Stimulated activated CD4-positive, alpha-beta T cell treated with anti-CD3 and anti-CD28 coated beads, Interleukin-4, amount 100 ng/mL, for 4 hours (primary cell): ENCODE measurements around the gene LCOR.

Experiments used
- DNase-seq, 2 experiments: peaks; one replicate each; pipeline ENCODE4 v3.0.0-alpha.2; 2020

The LCOR gene

GRCh38 chr10:96947036-96947435 is 114.9 kb downstream of the LCOR start:
- no peak for DNase-seq

- no peak for DNase-seq
Measured at GRCh38 chr10:96949039-96949683, 117.1 kb downstream of the LCOR start.

- no peak for DNase-seq
Measured at GRCh38 chr10:96951954-96952353, 119.9 kb downstream of the LCOR start.

DNA sequence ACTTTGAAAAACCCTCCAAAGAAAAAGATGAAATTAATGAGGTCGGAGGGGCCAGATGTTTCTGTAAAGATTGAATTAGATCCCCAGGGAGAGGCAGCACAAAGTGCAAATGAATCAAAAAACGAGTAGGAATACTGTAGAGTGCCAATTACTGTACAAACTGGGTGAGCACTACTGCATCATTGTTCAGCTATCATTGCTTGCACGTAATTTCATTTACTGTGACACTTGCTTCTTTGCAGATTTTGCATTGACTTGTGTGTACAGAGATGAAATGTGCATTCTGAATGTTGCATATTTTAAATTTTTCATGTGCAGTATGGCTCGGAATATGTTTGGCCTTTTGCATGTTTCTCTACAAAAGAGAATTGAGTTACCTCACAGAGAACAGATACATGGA is 123.7 kb downstream of the LCOR start:
- DNase-seq, result no peak

DNA sequence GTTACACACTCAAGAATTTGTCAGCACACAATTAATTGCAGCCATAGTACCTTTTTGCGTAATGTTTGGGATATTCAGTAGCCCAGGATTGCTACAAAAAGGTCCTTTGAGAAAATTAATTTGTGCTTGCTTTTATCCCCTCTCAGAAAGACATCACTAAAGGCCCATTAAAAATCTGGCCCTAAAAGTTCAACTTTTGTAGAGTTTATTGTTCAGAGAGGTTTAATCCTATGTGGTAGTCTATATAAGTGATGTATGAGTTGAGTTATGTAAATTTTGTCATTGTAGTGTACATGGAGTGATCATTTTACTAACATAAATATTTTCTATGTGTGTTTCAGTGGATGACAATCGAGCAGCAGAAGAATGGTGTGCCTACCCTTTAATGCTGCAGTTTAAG is 126.0 kb downstream of the LCOR start:
- no peak for DNase-seq

DNA sequence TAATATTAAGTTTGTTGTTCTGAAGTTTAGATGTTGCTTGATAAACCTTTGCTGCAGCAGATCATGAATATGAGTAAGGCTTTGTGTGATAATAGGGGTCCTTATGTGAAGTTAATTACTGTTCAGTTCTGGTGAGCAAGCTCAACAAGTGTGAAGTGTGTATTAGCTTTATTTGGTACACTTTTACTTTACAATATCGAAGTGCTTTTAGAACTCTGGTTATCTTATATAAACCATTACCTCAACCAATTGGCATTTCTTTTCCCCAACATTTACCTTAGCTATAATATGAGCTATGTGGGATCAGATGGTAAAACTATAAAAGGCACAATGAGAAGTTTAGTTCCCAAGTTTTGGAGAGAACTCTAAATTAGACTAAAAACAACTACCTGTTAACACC is 127.6 kb downstream of the LCOR start:
- no peak for DNase-seq

GRCh38 chr10:96960872-96961271 is 128.8 kb downstream of the LCOR start:
- DNase-seq, result no peak

DNA sequence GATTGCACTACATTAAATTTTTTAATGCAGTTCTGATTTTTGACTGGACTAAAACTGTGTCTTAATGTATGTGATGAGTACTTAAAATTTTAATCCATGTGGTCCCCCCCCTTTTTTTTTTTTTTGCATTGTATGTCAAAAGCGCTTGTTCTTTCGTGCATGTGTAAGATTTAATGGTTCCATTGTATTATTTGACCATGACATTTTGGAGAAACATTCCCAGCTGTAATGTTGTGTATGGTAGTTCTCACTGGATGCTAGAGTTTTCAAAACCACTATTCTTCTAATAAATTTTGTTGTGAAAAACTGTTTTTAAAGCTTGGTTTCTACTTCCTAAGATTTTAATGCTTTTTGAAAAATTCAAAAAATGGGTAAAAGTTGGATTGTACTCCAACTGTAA is 132.0 kb downstream of the LCOR start:
- no peak for DNase-seq

GRCh38 chr10:96967847-96968246 is 135.7 kb downstream of the LCOR start:
- DNase-seq, result no peak

GRCh38 chr10:96968682-96969423 is 136.8 kb downstream of the LCOR start:
- no peak for DNase-seq

GRCh38 chr10:96971324-96971723 is 139.2 kb downstream of the LCOR start:
- DNase-seq, result no peak

DNA sequence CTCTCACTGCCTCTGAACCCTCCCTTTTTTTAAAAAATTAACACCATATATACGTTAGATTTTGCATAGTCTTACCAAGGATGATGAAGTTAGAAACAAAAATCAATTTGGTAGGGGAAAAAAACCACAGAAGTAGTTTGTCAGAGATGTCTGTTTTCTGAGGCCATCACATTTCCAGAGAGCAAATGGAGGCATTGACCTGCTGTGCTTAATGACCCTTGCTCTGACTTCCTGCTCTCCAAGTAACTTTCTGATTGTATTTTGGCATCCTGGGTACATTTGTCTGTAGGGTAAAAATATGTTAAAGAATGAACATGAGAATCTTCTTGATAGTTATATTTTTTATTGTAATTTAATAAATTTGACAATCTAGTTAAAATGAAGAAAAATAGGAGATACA is 140.2 kb downstream of the LCOR start:
- no peak for DNase-seq

DNA sequence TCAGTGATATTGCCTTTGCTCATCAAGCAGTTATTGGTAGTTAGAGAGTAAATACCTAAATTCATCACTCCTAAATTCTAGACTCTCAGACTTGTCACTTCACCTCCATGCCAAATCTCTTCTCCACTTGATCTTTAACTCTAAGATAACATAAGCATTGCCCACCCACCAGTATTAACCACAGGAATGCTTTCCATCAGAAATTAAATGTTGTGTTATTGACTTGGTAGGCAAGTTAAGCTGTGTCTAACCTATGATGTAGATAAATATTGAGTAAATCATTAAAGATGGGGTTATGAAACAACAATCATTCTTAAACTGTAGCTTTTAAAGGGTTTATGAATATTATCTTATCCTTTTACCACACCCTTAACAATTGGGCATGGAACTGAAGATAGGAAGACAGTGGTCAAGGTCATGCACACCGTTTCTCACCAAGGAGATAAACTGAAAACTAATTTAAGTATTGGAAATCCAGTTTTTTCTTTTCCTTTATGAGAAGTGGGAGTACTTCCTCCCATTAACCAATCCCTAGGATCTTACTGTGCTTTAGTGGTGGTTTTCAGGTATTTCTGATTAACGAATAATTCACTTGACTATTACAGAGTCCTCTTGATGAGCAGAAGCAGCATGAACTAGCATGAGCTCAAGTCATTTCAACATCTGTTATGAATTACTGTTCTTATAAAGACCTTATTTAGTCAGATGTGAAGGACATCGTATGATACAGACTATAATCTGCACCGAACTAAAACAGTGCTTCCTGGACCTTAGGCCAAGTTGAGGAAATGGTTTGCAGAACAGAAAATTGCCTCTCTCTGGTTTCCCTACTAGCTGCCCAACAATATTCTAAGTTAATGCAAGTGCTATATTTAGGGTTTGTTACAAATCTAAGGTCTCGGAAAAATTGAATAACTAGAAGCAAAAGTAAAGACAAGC is 142.0 kb downstream of the LCOR start:
- DNase-seq, result no peak

GRCh38 chr10:96975136-96975535 is 143.0 kb downstream of the LCOR start:
- DNase-seq, result no peak

DNA sequence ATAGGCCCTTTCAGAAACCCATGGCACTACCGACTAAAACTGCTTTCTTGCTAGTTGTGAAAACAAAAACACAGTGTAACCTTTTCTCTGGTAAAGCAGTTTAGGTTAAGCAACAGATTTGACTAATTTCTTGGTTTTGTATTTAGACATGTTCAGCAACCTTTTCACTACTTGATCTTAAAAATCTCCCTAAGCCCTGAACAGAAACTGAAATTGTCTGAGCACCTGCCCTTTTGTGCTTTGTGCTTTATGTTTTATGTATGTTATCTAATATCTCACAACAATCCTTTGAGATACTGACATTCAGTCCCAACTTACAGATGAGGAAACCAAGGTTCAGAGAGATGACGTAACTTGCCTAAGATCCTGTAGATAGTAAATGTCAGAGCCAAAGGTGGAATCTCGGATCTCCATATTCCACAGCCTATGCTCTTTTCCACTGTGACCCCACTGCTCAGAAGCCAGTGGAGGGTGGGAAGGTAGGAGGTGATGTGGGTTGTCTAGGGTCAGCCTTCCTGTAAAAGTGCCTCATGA is 146.6 kb downstream of the LCOR start:
- no peak for DNase-seq

DNA sequence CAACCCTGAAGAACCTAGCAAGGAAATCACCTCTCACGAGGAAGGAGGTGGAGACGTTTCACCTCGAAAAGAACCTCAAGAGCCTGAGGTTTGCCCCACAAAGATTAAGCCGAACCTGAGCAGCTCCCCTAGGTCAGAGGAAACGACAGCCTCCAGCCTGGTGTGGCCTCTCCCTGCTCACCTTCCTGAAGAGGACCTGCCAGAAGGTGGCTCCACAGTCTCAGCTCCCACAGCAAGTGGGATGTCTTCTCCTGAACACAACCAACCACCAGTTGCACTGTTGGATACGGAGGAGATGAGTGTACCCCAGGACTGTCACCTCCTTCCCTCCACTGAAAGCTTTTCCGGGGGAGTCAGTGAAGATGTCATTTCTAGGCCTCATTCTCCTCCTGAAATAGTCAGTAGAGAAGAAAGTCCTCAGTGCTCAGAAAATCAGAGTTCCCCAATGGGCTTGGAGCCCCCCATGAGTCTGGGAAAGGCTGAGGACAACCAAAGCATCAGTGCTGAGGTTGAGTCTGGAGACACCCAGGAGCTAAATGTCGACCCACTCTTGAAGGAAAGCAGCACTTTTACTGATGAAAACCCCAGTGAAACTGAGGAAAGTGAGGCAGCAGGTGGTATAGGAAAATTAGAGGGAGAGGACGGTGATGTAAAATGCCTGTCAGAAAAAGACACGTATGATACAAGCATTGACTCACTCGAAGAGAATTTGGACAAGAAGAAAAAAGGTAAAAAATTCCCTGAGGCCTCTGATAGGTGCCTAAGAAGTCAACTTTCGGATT is 150.2 kb downstream of the LCOR start:
- DNase-seq, result no peak

GRCh38 chr10:96984541-96985131 is 152.5 kb downstream of the LCOR start:
- DNase-seq, result no peak

- no peak for DNase-seq
Measured at GRCh38 chr10:96986200-96986856, 154.2 kb downstream of the LCOR start.

GRCh38 chr10:96987141-96987841 is 155.2 kb downstream of the LCOR start:
- no peak for DNase-seq

DNA sequence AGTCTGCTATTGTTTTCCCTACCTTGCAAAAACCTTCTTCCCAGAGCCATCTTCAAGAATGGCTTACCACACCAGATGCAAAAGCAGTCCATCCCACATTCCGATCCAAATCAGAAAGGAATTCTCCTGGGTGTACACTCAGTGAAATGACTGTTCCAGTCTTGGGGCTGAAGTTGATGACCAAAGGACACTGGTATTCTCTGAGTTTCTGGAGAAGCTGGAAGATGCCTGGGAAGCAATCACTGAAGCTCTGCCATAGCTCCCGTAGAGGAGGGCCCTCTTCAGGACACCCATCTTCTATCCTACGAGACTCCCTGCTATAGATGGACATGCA is 155.7 kb downstream of the LCOR start:
- DNase-seq, result no peak

GRCh38 chr10:96988426-96988825 is 156.3 kb downstream of the LCOR start:
- no peak for DNase-seq
